ENCODE measurements around the gene CREG1.

CREG1 gene

DNA sequence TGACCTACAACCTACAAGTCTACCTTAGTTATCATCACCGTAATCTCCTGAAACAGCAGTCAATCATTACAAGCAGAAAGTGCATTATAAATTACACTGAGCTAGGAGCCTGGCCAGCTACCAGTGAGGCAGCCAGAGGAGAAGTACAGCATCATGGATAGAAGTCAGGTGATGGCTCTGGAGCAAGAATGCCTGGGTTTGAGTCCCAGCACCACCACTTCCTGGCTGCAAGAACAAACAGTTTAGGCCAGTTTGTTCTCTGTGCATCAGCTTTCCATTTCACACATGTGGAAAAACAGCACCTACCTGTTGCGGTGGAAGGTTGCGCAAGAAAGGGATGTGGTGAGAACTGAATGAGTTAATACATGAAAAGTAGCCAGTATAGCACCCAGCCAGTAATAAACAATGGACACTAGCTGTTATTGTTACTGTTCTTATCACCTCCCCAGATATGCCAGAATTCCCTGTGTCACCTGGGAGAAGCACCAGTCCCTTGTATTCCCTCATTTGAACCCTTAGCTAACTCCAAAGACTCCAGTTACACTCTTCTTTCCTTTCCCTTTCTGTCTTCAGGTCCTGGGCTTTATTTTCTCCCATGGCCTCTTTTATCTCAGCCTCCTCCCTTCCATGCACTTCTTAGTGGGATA lies 9.0 kb downstream of the CREG1 start:
- H3K27me3 ChIP-seq (ENCODE audit: insufficient read depth, poor library complexity, severe bottlenecking) = no peaks in the 10 kb centered on the region
- H3K27ac ChIP-seq (replicated peaks) = peak overlapping the region; percentile 45
- TF ChIP-seq CTCF (IDR thresholded peaks at IDR 0.05; ENCODE audit: insufficient read depth, low read length) = no peak
- 0 out of 2 replicates have a peak, but pooled peaks have one; percentile 1 for TF ChIP-seq SPI1 (IDR thresholded peaks at IDR 0.05; ENCODE audit: borderline replicate concordance, low read depth)
- H3K4me3 ChIP-seq (replicated peaks; ENCODE audit: insufficient read depth, low read length) = no peak overlapping the region
- DNase-seq (ENCODE audit: low read depth in 1 of 2, low spot score in 1 of 2) = peak; percentile 60 to 74

DNA sequence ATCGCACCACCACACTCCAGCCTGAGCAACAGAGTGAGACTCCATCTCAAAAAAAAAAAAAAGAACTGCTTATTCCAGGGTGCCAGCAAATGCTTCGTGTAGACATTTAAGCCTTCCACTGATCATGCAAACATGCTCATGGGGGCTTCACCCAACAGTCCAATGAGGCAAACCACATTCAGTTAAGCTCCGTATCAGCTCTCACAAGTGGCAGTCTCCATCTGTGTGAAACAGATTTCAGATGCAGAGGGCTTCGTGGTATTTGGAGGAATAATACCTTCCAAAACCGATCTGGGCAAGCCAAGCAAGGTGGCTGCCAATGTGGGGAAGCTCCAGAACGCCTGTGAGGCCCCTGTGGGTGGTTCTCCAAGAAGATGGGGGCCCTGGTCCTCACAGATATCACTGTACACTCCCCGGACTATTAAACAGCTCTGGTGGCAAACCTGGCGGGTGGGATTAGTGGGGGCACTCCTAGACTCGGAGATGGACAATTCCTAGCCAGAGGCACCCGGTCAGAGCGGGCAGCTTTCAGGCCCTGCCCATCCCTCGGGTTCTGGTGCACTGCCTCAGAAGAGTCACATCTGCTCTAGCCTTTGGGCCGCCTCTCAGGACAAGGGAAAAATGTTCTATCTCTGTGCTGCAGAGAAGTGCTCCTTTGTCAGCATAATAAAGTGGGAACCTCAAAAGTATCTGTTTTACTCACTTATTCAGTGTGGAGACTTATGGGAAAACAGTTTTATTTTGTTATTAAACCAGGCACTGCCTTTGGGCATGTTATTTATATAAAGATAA lies 10.2 kb downstream of the CREG1 start:
- no peaks in the 10 kb centered on the region for H3K27me3 ChIP-seq (ENCODE audit: insufficient read depth, poor library complexity, severe bottlenecking)
- peak overlapping the region; percentile 35 for H3K27ac ChIP-seq (replicated peaks)
- TF ChIP-seq GABPA (IDR thresholded peaks at IDR 0.05; ENCODE audit: low read depth) (no peak), CTCF (IDR thresholded peaks at IDR 0.05; ENCODE audit: insufficient read depth, low read length) (no peak), SPI1 (IDR thresholded peaks at IDR 0.05; ENCODE audit: borderline replicate concordance, low read depth) (no peak), REST (IDR thresholded peaks at IDR 0.05; ENCODE audit: insufficient replicate concordance, low read depth) (no peak), POLR2AphosphoS5 (IDR thresholded peaks at IDR 0.05; ENCODE audit: low read depth) (no peak)
- H3K4me3 ChIP-seq (replicated peaks; ENCODE audit: insufficient read depth, low read length) = no peak overlapping the region
- no peak for DNase-seq (ENCODE audit: low read depth in 1 of 2, low spot score in 1 of 2)

GRCh38 chr1:167542109-167543032 lies 11.2 kb downstream of the CREG1 start:
- H3K4me3 ChIP-seq (replicated peaks; ENCODE audit: insufficient read depth, low read length) = no peak overlapping the region
- peak overlapping the region; percentile 35 for H3K27ac ChIP-seq (replicated peaks)
- TF ChIP-seq POLR2AphosphoS5 (IDR thresholded peaks at IDR 0.05; ENCODE audit: low read depth) (no peak), SPI1 (IDR thresholded peaks at IDR 0.05; ENCODE audit: borderline replicate concordance, low read depth) (peak; percentile 56)
- no peaks in the 10 kb centered on the region for H3K27me3 ChIP-seq (ENCODE audit: insufficient read depth, poor library complexity, severe bottlenecking)
- DNase-seq (ENCODE audit: low read depth in 1 of 2, low spot score in 1 of 2) = no peak

DNA sequence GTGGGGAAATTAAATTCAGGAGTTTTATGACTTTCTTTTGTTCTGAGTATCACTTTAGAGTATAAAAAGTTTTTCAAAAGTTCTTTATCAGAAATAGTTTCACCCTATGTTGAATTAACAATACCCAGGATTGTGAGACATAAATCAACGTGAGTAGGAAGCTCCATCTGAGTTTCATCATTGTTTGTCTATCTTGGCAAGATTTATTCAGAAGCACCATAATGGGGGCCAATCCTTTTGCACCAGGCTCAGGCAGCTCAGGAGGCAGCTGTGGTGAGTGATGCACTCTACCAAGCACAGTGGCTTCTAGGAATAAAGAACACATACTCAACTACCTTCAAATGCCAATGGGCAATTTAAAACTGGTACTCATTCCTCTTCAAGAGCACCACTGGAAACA lies 12.0 kb downstream of the CREG1 start:
- no peak for DNase-seq (ENCODE audit: low read depth in 1 of 2, low spot score in 1 of 2)
- Histone ChIP-seq H3K4me3 (replicated peaks; ENCODE audit: insufficient read depth, low read length) (no peak overlapping the region), H3K27me3 (ENCODE audit: insufficient read depth, poor library complexity, severe bottlenecking) (no peaks in the 10 kb centered on the region), H3K27ac (replicated peaks) (peak overlapping the region; percentile 35)
- no peak for TF ChIP-seq REST (IDR thresholded peaks at IDR 0.05; ENCODE audit: insufficient replicate concordance, low read depth)
